GM19023 (cell line): ENCODE data around the gene RAPGEF2.

Experiments
- ATAC-seq: cut with Tn5 transposase; IDR thresholded peaks from one replicate; pipeline ENCODE4 v1.9.1; 2021; ENCODE audit warnings: mild to moderate bottlenecking, moderate library complexity; ENCODE audit not compliant: unreplicated experiment

RAPGEF2 gene

GRCh38 chr4:159269956-159270355, 167.1 kb downstream of the RAPGEF2 start:
- no peak for ATAC-seq

GRCh38 chr4:159271856-159272255, 169.0 kb downstream of the RAPGEF2 start:
- ATAC-seq, result no peak

GRCh38 chr4:159272273-159273140, 169.6 kb downstream of the RAPGEF2 start:
- no peak for ATAC-seq

DNA sequence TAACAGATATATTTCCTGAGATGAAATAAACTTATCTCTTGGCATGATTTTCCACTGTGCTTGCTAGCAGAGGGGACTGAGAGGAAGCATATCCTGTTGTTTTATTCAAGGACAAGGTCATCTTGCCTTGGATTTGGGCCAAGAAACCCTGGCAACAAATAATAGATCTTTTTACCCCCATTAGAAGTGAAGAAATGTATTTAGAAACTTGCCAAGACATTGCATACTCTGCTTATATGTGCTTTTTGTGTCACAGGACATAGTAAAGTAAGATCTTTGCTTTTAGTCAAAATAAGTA, 170.2 kb downstream of the RAPGEF2 start:
- ATAC-seq, result no peak

DNA sequence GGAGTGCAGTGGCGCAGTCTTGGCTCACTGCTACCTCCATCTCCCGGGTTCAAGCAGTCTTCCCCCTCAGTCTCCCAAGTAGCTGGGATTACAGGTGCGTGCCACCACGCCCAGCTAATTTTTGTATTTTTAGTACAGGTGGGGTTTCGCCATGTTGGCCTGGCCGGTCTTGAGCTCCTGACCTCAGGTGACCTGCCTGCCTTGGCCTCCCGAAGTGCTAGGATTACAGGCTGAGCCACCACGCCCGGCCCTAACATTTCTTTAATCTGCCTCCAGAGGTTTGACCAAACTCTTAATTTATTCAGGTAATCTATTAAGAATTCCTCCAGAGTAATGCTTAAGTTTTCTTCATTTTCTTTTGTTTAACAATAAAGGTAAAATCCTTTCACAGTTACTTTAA, 171.0 kb downstream of the RAPGEF2 start:
- no peak for ATAC-seq

DNA sequence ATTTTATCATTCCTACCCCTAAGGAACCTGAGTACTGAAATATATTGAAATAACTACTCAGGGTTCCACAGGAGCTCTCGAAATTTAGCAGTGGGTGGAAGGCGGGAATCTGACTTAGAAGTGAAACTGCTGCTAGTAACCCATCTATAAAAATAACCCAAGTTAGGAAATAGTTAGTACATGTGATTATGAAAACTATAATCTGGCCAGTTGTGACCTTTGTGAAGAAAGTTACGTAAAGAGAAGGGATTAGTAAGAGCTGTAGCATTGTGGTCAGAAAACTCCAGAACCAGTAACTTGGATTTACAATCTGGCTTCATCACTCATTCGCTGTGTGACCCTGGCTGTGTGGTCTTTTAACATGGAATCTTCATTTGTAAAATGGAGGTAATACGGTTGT, 175.5 kb downstream of the RAPGEF2 start:
- ATAC-seq, result no peak

- no peak for ATAC-seq
These were observed 176.2 kb downstream of the RAPGEF2 start for GRCh38 chr4:159279084-159279483.

- no peak for ATAC-seq
These were observed 177.7 kb downstream of the RAPGEF2 start for GRCh38 chr4:159280442-159281172.

GRCh38 chr4:159281771-159282170, 178.9 kb downstream of the RAPGEF2 start:
- no peak for ATAC-seq

DNA sequence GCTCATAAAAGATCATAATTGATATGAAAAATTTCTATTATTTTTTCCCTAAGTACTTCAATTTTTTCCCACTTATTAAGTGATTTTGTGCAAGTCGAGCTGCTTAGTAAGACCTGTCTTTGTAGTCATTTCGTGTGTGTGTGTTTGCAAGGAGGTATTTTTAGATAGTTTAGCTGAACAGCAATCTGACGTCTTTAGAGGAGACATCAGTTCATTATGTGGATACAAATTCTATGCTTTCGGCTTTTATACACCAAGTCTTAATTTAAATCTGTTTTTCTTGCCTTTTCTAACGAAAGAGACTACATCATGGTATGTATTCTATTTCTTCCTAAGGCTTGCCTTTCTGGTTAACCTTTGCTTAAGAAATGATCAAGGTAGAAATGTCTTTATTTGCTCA, 179.4 kb downstream of the RAPGEF2 start:
- no peak for ATAC-seq

- ATAC-seq, result no peak
These were observed 180.1 kb downstream of the RAPGEF2 start for GRCh38 chr4:159282944-159283343.

DNA sequence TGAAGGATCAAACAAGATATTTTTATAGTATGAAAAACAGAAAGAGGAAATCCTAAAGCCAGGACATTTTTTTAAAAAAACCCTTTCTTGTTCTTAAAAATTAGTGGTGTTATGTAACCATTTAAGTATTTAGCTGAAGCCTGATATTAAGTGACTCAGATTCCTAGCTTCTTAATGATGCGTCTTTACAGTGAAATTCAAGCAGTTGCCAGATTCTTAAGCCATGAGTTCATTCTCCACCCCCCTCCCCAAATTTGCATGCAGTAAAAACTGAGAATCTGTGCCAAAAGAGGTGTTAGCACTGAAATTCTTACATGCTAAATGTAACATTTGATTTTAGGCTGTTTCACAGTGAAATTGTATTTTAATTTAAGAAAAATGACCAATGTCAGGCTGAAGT, 180.8 kb downstream of the RAPGEF2 start:
- no peak for ATAC-seq

DNA sequence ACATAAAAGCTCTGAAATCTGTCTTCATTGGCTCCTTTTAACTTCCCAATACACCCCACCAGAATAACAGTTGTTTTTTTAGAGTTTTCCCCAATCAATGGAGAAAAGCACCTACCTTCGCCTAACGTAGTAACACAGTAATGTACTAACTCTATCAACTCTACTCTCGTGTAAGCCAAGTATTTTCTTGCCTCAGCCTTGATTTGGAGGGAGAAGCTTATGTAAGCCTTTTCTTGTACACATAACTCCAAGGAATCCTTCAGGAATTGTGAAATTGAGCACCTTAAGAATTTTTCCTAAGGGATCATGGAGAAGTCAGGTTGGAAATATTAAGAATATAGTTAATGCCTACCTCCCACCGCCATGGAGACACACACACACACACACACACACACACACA, 181.2 kb downstream of the RAPGEF2 start:
- no peak for ATAC-seq

- ATAC-seq, result no peak
These were observed 181.9 kb downstream of the RAPGEF2 start for GRCh38 chr4:159284733-159285132.

DNA sequence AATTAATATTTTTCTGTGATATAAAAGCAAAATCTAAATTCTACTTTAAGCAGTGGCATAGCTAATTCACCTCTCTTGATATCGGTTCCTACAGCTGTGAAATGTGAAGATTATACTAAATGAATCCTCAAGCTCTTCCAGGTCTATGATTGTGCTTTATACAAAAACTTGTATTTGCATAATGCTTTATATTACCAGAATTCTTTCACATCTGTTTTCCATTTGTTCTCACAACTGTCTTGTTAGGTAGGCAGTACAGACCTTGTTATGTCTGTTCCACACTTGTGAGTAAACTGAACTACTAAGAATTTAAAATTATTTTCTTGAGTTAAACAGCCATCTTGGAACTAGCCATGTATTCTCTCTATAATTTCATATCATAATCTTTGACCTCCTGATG, 184.9 kb downstream of the RAPGEF2 start:
- no peak for ATAC-seq

DNA sequence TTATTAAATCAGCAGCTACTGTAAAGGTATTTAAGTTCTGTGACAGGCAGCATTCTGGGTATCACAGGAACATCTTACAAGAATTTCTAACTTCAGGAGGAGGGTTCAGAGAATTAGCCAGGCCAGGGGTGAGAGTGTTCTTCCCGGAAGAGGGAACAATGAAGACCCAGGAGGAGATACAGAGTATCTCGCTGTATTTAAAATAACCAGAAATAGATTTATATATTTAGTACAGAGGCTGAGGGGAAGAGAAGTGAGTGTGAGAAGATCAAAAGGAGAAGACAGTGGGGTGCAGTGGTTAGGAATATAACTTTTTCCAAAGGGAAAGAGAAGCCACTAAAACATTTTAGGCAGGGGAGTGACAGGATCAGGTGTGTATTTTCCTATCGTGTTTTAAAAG, 186.8 kb downstream of the RAPGEF2 start:
- no peak for ATAC-seq

DNA sequence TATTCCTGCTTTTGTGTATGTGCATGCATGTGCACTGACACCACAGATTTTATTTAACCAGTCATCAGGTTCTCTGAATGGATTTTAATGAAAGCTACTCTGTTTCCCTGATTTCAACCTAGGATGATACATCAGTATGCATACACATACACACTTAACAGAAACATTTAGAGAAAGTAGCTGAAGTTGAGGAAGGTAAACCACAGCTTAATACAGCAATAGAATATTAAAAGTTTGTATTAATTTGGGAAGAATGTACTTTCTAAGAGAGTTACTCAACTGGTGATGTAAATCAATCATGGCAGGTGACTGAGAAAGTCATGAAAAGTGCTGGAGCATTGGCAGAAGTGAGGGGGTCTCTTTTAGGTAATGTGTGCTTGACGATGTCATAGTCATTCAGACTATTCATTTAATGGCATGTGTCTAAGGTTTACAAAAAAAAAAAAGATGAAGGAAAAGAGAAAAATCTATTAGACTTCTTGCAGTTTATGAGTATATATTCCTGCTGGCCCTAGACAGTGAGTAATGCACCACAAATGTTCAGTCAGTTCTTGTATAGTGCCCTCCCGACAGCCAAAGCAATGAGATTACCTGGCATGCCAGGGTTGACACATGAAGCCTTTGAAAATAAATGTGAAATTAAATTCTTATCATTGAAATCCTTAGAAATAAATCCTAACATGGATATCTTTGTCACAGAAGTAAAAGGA, 187.6 kb downstream of the RAPGEF2 start:
- ATAC-seq, result no peak

DNA sequence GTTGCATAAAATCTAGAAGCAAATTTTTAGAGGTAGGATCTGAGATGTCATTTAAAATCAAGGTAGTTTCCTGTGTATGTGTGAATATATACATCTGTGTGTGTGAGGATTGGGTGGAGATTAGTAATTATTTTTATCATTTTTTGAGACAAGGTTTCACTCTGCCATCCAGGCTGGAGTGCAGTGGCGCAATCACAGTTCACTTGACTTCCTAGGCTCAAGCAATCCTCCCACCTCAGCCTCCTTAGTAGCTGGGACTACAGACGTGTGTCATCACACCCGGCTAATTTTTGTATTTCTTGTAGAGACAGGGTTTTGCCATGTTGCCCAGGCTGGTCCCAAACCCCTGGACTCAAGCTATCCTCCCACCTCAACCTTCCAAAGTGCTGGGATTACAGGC, 188.3 kb downstream of the RAPGEF2 start:
- ATAC-seq, result no peak

- ATAC-seq, result no peak
These were observed 189.4 kb downstream of the RAPGEF2 start for GRCh38 chr4:159292137-159292896.

DNA sequence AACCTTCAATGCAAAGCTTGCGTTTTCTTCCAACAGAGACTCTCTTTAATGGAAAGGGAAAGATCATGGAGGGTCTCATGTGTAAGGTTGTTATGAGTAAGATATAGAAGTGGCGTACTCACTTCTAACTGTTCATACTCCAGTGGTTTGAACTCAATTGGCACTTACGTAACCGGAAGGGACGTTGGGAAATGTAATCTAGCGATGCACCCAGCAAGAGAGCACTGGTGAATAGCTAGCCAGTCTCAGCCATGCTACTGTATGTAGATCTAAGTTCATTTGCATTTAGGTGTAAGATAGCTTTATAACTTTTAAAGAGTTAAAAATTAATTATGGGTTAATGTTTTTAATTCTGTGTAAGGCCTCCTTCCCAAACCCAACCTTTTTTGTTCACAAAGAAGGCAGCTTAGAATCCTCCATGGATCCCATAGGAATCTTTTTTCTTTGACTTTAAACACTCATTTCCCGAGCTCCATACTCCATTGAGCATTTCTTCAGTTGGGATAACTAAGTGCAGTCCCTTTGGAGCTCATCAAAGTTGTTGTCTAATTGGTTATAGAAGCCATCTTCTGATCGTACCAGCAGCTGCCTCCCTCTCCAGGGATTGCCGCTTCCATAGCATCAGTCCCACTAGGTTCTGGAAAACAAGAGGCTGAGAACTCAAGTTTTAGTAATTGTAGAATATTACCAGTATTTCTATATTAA, 191.1 kb downstream of the RAPGEF2 start:
- no peak for ATAC-seq

GRCh38 chr4:159296061-159296460, 193.2 kb downstream of the RAPGEF2 start:
- ATAC-seq, result no peak
